ENCODE data around the gene CHKB.

The CHKB gene

DNA sequence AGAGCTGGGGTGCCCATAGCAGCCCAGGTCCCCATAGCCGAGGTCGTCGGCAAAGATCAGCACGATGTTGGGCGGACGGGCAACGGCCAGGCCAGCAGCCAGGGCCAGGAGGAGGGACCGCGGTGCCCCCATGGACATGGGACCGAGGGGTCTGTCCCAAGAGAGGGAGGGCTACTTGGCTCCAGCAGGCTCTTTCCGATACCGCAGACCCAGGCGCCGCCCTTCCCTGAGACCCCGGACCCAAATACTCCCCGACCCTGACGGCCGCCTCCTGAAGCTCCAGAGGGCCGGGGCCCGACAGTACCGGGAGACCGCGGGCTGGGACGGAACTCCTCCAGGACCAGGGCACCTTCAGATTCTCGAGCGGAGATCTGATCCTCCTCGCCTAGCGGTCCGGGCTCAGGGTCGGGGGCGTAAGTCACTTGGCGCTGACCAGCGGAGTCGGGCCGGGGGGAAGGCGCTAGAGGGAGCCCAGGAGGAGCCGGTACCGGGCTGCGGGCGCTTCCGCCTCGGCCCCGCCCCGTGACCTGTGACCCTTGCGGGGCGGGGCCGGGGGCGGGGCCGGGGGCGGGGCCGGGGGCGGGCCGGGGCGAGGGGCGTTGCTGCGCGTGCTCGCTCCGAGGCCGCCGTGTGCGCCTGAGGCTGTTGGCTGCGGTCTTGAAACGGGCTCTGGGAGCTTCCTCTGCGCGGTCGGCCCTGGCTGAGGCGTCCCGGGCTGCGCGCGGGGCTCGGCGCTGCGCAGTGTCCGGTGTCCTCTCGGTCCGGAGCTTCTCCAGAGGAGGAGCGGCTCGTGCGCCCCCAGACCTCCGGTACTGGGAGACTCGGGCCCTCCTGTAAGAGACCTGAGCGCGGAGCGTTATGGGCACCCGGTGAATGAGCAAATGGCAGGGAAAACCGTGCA, 45.2 kb upstream of the CHKB start, which contains the start of gene ARSA:
Gene ARSA, minus strand, starts transcription at position 511 of the 901 bp plus-strand sequence. Its CDS starts 373 bp downstream, at position 138.
- Histone ChIP-seq H3K27me3 (ENCODE audit: insufficient read depth, low read length) (no peaks in the 10 kb centered on the region), H3K27ac (ENCODE audit: low read depth, low read length, poor library complexity, severe bottlenecking) (no peak within 1 kb of the TSS), H3K4me1 (ENCODE audit: insufficient read depth, low read length, severe bottlenecking) (peaks cover 26% of the 10 kb centered on the region), H3K9me3 (ENCODE audit: low read length) (no peaks in the 10 kb centered on the region), H3K9ac (ENCODE audit: low read length) (peak within 1 kb of the TSS; percentile 93), H3K36me3 (ENCODE audit: insufficient read depth, low read length) (no peaks in the 10 kb centered on the region), H4K20me1 (ENCODE audit: insufficient read depth, low read length) (no peaks in the 10 kb centered on the region), H2AFZ (ENCODE audit: low read length) (peak within 1 kb of the TSS; percentile 75; the same call in 1 of the 2 replicates), H3K9me2 (ENCODE audit: low read depth, low read length) (no peaks in the 10 kb centered on the region), H3K4me2 (ENCODE audit: low read length) (peak within 1 kb of the TSS; percentile 98), H3F3A (ENCODE audit: insufficient read depth, low read length) (no peaks in the 10 kb centered on the region), H3K79me2 (ENCODE audit: insufficient read depth, low read length) (no peaks in the 10 kb centered on the region), H3K4me3 (ENCODE audit: low read depth, low read length, poor library complexity, severe bottlenecking) (peak within 1 kb of the TSS; percentile 97)
- TF ChIP-seq, protein P1, sequence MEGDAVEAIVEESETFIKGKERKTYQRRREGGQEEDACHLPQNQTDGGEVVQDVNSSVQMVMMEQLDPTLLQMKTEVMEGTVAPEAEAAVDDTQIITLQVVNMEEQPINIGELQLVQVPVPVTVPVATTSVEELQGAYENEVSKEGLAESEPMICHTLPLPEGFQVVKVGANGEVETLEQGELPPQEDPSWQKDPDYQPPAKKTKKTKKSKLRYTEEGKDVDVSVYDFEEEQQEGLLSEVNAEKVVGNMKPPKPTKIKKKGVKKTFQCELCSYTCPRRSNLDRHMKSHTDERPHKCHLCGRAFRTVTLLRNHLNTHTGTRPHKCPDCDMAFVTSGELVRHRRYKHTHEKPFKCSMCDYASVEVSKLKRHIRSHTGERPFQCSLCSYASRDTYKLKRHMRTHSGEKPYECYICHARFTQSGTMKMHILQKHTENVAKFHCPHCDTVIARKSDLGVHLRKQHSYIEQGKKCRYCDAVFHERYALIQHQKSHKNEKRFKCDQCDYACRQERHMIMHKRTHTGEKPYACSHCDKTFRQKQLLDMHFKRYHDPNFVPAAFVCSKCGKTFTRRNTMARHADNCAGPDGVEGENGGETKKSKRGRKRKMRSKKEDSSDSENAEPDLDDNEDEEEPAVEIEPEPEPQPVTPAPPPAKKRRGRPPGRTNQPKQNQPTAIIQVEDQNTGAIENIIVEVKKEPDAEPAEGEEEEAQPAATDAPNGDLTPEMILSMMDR (IDR thresholded peaks at IDR 0.05; ENCODE audit: low read length): peak; percentile 40
- no peak for TF ChIP-seq EZH2 (IDR thresholded peaks at IDR 0.05; ENCODE audit: borderline replicate concordance, low read length)

DNA sequence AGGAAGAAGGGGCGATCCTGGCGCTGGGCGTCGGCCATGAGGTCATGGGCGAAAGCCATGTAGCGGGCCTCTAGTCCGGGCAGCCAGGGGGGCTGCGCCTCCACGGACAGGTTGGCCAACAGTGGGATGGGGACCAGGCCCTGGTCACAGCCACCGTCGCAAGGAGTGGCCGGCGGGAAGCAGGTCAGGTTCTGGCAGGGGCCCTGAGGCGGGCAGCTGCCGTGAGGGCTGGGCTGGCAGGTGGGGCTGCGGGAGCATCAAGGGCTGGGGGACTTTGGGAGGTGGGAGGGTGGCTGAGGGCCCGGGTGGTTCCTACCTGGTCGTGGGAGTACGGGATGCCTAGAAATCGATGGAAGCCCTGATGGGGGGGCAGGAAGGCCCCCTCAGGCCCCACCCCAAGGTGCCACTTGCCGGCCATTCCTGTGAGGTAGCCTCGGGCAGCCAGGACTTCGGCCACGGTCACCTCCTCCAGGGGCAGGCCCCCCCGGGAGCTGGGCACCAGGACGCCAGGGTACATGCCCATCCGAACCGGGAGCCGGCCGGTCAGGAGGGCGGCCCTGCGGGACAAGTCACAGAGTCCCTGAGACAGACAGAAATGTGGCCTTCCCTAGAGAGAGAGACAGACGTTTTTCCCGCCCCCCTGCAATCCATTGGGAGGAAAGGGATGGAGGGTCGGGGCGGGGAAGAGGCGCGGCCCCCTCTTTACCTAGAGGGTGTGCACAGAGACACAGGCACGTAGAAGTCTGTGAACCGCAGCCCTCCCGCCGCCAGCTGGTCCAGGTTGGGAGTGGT, 44.4 kb upstream of the CHKB start:
- Histone ChIP-seq H4K20me1 (ENCODE audit: insufficient read depth, low read length) (no peaks in the 10 kb centered on the region), H3K4me1 (ENCODE audit: insufficient read depth, low read length, severe bottlenecking) (peaks cover 35% of the 10 kb centered on the region), H3K27me3 (ENCODE audit: insufficient read depth, low read length) (no peaks in the 10 kb centered on the region), H3K9ac (ENCODE audit: low read length) (peak overlapping the region; percentile 93), H3K9me3 (ENCODE audit: low read length) (no peaks in the 10 kb centered on the region), H2AFZ (ENCODE audit: low read length) (no peak overlapping the region), H3K27ac (ENCODE audit: low read depth, low read length, poor library complexity, severe bottlenecking) (no peak overlapping the region), H3K36me3 (ENCODE audit: insufficient read depth, low read length) (no peaks in the 10 kb centered on the region), H3K4me3 (ENCODE audit: low read depth, low read length, poor library complexity, severe bottlenecking) (peak overlapping the region; percentile 97), H3K4me2 (ENCODE audit: low read length) (peak overlapping the region; percentile 78), H3K9me2 (ENCODE audit: low read depth, low read length) (no peaks in the 10 kb centered on the region), H3F3A (ENCODE audit: insufficient read depth, low read length) (no peaks in the 10 kb centered on the region), H3K79me2 (ENCODE audit: insufficient read depth, low read length) (no peaks in the 10 kb centered on the region)
- TF ChIP-seq, protein P1 (IDR thresholded peaks at IDR 0.05; ENCODE audit: low read length): no peak
- TF ChIP-seq EZH2 (IDR thresholded peaks at IDR 0.05; ENCODE audit: borderline replicate concordance, low read length): no peak

DNA sequence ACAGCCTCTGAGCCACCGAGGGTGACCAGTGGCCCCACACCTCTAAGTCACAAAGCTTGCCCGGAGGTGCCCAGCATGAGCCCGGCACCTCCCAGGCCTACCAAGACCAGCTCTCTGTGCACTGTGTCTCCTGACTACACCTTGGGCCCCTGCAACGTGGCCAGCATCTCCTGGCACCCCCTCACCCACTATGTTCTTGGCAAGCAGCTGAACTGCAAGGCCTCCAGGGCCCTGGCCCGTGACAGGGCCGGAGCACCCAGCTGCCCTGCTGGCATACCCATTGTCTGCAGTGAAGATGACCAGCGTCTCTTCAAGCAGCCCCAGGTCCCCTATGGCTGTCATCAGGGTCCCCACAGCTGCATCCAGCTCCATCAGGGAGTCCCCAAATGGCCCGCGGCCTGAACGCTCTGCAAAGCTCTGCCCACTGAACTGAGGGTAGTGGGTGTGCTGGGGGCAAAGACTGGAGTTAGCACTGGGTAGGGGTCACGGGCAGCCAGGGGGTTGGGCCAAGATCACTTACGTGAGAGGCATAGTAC, 43.7 kb upstream of the CHKB start:
- no peak overlapping the region for H2AFZ ChIP-seq (ENCODE audit: low read length)
- no peak overlapping the region for H3K27ac ChIP-seq (ENCODE audit: low read depth, low read length, poor library complexity, severe bottlenecking)
- 0 out of 2 replicates have a peak overlapping the region, but pooled peaks have one; percentile 78 for H3K4me2 ChIP-seq (ENCODE audit: low read length)
- H3K9ac ChIP-seq (ENCODE audit: low read length): no peak overlapping the region; the same call in 1 of the 2 replicates
- no peaks in the 10 kb centered on the region for H3K9me3 ChIP-seq (ENCODE audit: low read length)
- H3K4me1 ChIP-seq (ENCODE audit: insufficient read depth, low read length, severe bottlenecking): peaks cover 42% of the 10 kb centered on the region
- no peaks in the 10 kb centered on the region for H4K20me1 ChIP-seq (ENCODE audit: insufficient read depth, low read length)
- no peaks in the 10 kb centered on the region for H3K36me3 ChIP-seq (ENCODE audit: insufficient read depth, low read length)
- peaks cover 6% of the 10 kb centered on the region; the same call in 1 of the 2 replicates for H3F3A ChIP-seq (ENCODE audit: insufficient read depth, low read length)
- no peaks in the 10 kb centered on the region for H3K9me2 ChIP-seq (ENCODE audit: low read depth, low read length)
- no peaks in the 10 kb centered on the region for H3K27me3 ChIP-seq (ENCODE audit: insufficient read depth, low read length)
- no peak overlapping the region for H3K4me3 ChIP-seq (ENCODE audit: low read depth, low read length, poor library complexity, severe bottlenecking)
- no peaks in the 10 kb centered on the region for H3K79me2 ChIP-seq (ENCODE audit: insufficient read depth, low read length)
- no peak for TF ChIP-seq EZH2 (IDR thresholded peaks at IDR 0.05; ENCODE audit: borderline replicate concordance, low read length)
- TF ChIP-seq, protein P1 (IDR thresholded peaks at IDR 0.05; ENCODE audit: low read length): 0 out of 2 replicates have a peak, but pooled peaks have one; percentile 1
